SK-N-MC (cell line): ENCODE results near the gene JAK2.

Experiments used
- EZH2 ChIP-seq: fragments of 200-600 bp; sonication (generic); IDR thresholded peaks from one replicate; pipeline ENCODE4 v1.6.1; 2017; ENCODE audit warnings: antibody characterized with exemption
- FOXP2 ChIP-seq: optimal IDR thresholded peaks from 2 replicates; pipeline ENCODE3; 2011; ENCODE audit warnings: mild to moderate bottlenecking, moderate library complexity; ENCODE audit not compliant: insufficient read depth; ENCODE audit errors: extremely low read length, control extremely low read depth
- POLR2AphosphoS5 ChIP-seq: IDR thresholded peaks from 2 replicates; pipeline ENCODE4 v1.6.1; 2012; ENCODE audit warnings: mild to moderate bottlenecking, low read depth, low read length, borderline replicate concordance

GRCh38 chr9:4984171-4984620, 876 bp upstream of the JAK2 start:
- TF ChIP-seq EZH2 (no peak), POLR2AphosphoS5 (no peak), FOXP2 (no peak)
